ENCODE data around the gene PIP4K2B. TPM values are rescaled to one million over a fixed set of nuclear protein-coding genes. Genes with fewer than 3 reads are reported as not detected.

The PIP4K2B gene
- total and polyA plus RNA-seq, 2 of the 8 experiments (the other 6 are each of a cell fraction or from before 2014, with no cell fraction given) = 21.5 to 57.8 TPM

DNA sequence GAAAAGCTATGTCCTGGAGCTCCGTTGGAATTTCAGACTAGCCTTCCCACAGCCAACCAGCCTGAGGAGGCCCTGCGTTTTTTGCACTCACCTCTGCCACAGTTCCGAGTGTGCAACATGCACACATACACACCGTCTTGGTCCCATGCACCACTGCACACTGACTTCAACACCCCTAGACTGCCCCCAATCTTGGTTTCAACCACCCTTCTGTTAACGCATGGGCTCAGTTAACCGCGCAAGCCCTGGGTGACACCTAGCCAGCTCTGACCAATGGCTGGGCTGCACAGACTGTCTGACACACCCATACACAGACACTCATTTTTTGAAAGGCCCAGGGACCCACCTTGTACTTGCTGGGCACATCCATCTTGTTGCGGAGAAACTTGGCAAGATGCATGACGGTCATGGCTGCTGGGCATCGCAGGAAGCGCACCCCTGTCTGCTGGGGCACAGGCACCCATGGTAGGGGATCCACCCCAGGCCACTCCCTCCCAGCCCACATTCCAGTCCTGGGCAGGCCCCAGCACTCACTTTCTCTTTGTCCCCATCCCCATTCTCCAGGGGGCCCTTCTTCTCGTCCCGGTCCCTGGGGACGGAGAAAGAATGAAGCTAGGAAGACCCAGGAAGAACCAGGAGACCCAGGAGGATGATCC, 61.2 kb downstream of the PIP4K2B start:
- Histone ChIP-seq H4K20me1 (replicated peaks in 1 of 2; ENCODE audit: control insufficient read depth in 1 of 2, insufficient read depth in 2 of 2, low read length in 2 of 2) (peaks cover 25 to 57% of the 10 kb centered on the region in 2 experiments), H2BK120ac (replicated peaks; ENCODE audit: low read depth, low read length) (no peak overlapping the region), H2AFZ (ENCODE audit: low read length) (no peak overlapping the region), H4K5ac (ENCODE audit: insufficient read length, low read depth, low read length) (no peak overlapping the region), H3K14ac (ENCODE audit: insufficient read length) (no peak overlapping the region), H4K8ac (ENCODE audit: extremely low read depth, insufficient read depth, low read length) (no peak overlapping the region), H3K23ac (ENCODE audit: insufficient read length) (no peak overlapping the region), H3K9me3 (ENCODE audit: insufficient read depth in 2 of 2, low read depth in 1 of 2, low read length in 1 of 2) (no peaks in the 10 kb centered on the region), H4K91ac (replicated peaks; ENCODE audit: insufficient read length, low read length) (no peak overlapping the region), H2BK5ac (ENCODE audit: low read depth, low read length) (no peak overlapping the region), H3K79me1 (ENCODE audit: low read depth, low read length) (peaks cover 19% of the 10 kb centered on the region), H2BK20ac (ENCODE audit: low read length) (no peak overlapping the region), H3K23me2 (ENCODE audit: low read depth, low read length) (no peaks in the 10 kb centered on the region), H3K27me3 (replicated peaks in 1 of 4; ENCODE audit: control insufficient read depth in 3 of 4, extremely low read depth in 1 of 4, insufficient read depth in 3 of 4, low read length in 3 of 4) (no peaks in the 10 kb centered on the region), H3K4me2 (ENCODE audit: insufficient read depth in 1 of 2, low read depth in 2 of 2, low read length in 2 of 2) (no peak overlapping the region), H3K4me1 (replicated peaks in 1 of 4; ENCODE audit: control insufficient read depth in 3 of 4, insufficient read depth in 4 of 4, low read length in 3 of 4) (peaks cover 0 to 14% (median 3%) of the 10 kb centered on the region in 4 experiments; a peak in 5 of 7 replicates), H3K36me3 (ENCODE audit: control insufficient read depth in 2 of 4, insufficient read depth in 4 of 4, low read length in 3 of 4) (peaks cover 2 to 30% (median 17%) of the 10 kb centered on the region in 4 experiments; a peak in 7 of 8 replicates), H3K4ac (replicated peaks; ENCODE audit: insufficient read length, low read depth, low read length) (no peak overlapping the region), H3K56ac (replicated peaks; ENCODE audit: insufficient read length, low read depth, low read length) (no peak overlapping the region), H3K27ac (ENCODE audit: low read depth, low read length) (no peak overlapping the region), H3K79me2 (ENCODE audit: control insufficient read depth in 1 of 2, insufficient read depth in 2 of 2, low read length in 2 of 2) (peaks cover 10 to 41% of the 10 kb centered on the region in 2 experiments), H2BK15ac (ENCODE audit: low read length) (no peak overlapping the region), H3K18ac (ENCODE audit: extremely low read depth, low read length) (no peak overlapping the region), H2BK12ac (ENCODE audit: low read depth, low read length) (no peak overlapping the region), H2AK5ac (ENCODE audit: low read depth, low read length) (no peak overlapping the region), H3K9ac (replicated peaks in 1 of 4; ENCODE audit: extremely low read depth in 1 of 4, low read depth in 3 of 4, low read length in 3 of 4) (no peak overlapping the region), H3K4me3 (ENCODE audit: extremely low read depth in 1 of 4, insufficient read depth in 2 of 4, low read depth in 3 of 4, low read length in 4 of 4) (no peak overlapping the region)
- no peak for TF ChIP-seq FOSL1 (IDR thresholded peaks at IDR 0.05; ENCODE audit: insufficient read depth, low read depth, low read length)
- no peak for TF ChIP-seq CBX8 (IDR thresholded peaks at IDR 0.05; ENCODE audit: borderline replicate concordance, low read depth, low read length)
- TF ChIP-seq TAF7 (optimal IDR thresholded peaks at IDR 0.05; ENCODE audit: borderline replicate concordance, low read depth, low read length) = no peak
- CTCF ChIA-PET (ENCODE audit: partially characterized antibody) = interaction anchor here (1.0 to 5.4 kb wide), 5 partner anchors 21 to 69 kb away, joined by 4 to 49 read pairs (median 34); partner anchors contain the start of genes EPOP and MLLT6
- POLR2A ChIA-PET (ENCODE audit: partially characterized antibody) = interaction anchor here (0.9 to 3.1 kb wide), 3 partner anchors 7 to 62 kb away, joined by 3 to 19 read pairs (median 4); no protein-coding TSS in a partner anchor
- WGBS, 2 experiments (ENCODE audit: extremely low coverage in 1 of 2, insufficient coverage in 1 of 2, insufficient read length in 1 of 2, insufficient replicate concordance in 2 of 2, low coverage in 1 of 2, low lambda C conversion rate in 2 of 2, missing lambda C conversion rate in 1 of 2) = 91% methylated on average over 14 of the region's 14 CpGs; no CpG with 5 or more reads in 1 of the 2 experiments
- FAIRE-seq (no peak), DNase-seq (ENCODE audit: low read depth in 1 of 2, low spot score in 2 of 2) (no peak)

Data from H1 (cell line).